ENCODE measurements around the gene PDZD2. TPM values are rescaled to one million over a fixed set of nuclear protein-coding genes. Genes with fewer than 3 reads are reported as not detected.

The PDZD2 gene
- total RNA-seq, 1 experiment from 2014 or later = 0.37 TPM

- H3K9me2 ChIP-seq (ENCODE audit: insufficient read depth) = no peaks in the 10 kb centered on the region
- H3K9me3 ChIP-seq (ENCODE audit: control insufficient read depth in 1 of 2, insufficient read depth in 1 of 2, low read depth in 1 of 2, low read length in 2 of 2) = no peaks in the 10 kb centered on the region
- no peaks in the 10 kb centered on the region for H3K79me2 ChIP-seq (ENCODE audit: insufficient read depth, low read length)
- no TSS peak for BruUV-seq (replicated peaks)
- no peak overlapping the region for H2AFZ ChIP-seq (ENCODE audit: low read depth, low read length, poor library complexity, severe bottlenecking)
- ATAC-seq (no peak), DNase-seq (ENCODE audit: low read depth, low spot score) (no peak)
- H3K4me3 ChIP-seq (replicated peaks in 1 of 2; ENCODE audit: low read depth in 1 of 2, low read length in 2 of 2) = no peak overlapping the region
- H4K20me1 ChIP-seq (ENCODE audit: insufficient read depth) = no peaks in the 10 kb centered on the region
- CTCF ChIA-PET = no interaction called here
- no peak overlapping the region for H3K27ac ChIP-seq (ENCODE audit: low read depth, low read length)
- H3K27me3 ChIP-seq (ENCODE audit: insufficient read depth, low read length) = no peaks in the 10 kb centered on the region
- no peak overlapping the region for H3K4me2 ChIP-seq (ENCODE audit: low read length)
- intact Hi-C loops (cut with micrococcal nuclease) = no loop called here
- no peaks in the 10 kb centered on the region for H3K4me1 ChIP-seq (ENCODE audit: control insufficient read depth in 1 of 2, insufficient read depth in 2 of 2, low read length in 2 of 2)
- POLR2A ChIA-PET = no interaction called here
- H3K9ac ChIP-seq (ENCODE audit: low read length) = no peak overlapping the region
- H3K36me3 ChIP-seq (ENCODE audit: control insufficient read depth in 1 of 2, insufficient read depth in 2 of 2, low read length in 2 of 2) = no peaks in the 10 kb centered on the region
- RAD21 ChIA-PET (ENCODE audit: low non-redundant PET in 1 of 2, low total read pairs in 2 of 2, uncharacterized antibody in 2 of 2, unreplicated experiment in 2 of 2) = no interaction called here
- no peak for TF ChIP-seq ZFX (IDR thresholded peaks at IDR 0.05)
- TF ChIP-seq SRF (IDR thresholded peaks at IDR 0.05; ENCODE audit: low read depth) = no peak
- TF ChIP-seq YY1 (IDR thresholded peaks at IDR 0.05; ENCODE audit: extremely low read depth, insufficient replicate concordance, low read depth, low read length) = no peak
- no peak for TF ChIP-seq SIN3A (IDR thresholded peaks at IDR 0.05; ENCODE audit: low read depth)
- TF ChIP-seq ZBTB33 (IDR thresholded peaks at IDR 0.05; ENCODE audit: extremely low read depth, insufficient replicate concordance, low read length) = no peak
- TF ChIP-seq RAD21 (IDR thresholded peaks at IDR 0.05; ENCODE audit: low read depth) = no peak
- TF ChIP-seq MAX (IDR thresholded peaks at IDR 0.05) = no peak
- no peak for TF ChIP-seq EGR1 (IDR thresholded peaks at IDR 0.05; ENCODE audit: low read depth)
Observed at GRCh38 chr5:32068561-32068960, 429.6 kb downstream of the PDZD2 start.

- ChIA-PET RAD21 (ENCODE audit: low non-redundant PET in 1 of 2, low total read pairs in 2 of 2, uncharacterized antibody in 2 of 2, unreplicated experiment in 2 of 2) (no interaction called here), CTCF (no interaction called here), POLR2A (no interaction called here)
- Histone ChIP-seq H3K4me3 (replicated peaks in 1 of 2; ENCODE audit: low read depth in 1 of 2, low read length in 2 of 2) (no peak overlapping the region), H3K27ac (ENCODE audit: low read depth, low read length) (no peak overlapping the region), H3K27me3 (ENCODE audit: insufficient read depth, low read length) (no peaks in the 10 kb centered on the region), H2AFZ (ENCODE audit: low read depth, low read length, poor library complexity, severe bottlenecking) (no peak overlapping the region), H4K20me1 (ENCODE audit: insufficient read depth) (no peaks in the 10 kb centered on the region), H3K36me3 (ENCODE audit: control insufficient read depth in 1 of 2, insufficient read depth in 2 of 2, low read length in 2 of 2) (no peaks in the 10 kb centered on the region), H3K9me3 (ENCODE audit: control insufficient read depth in 1 of 2, insufficient read depth in 1 of 2, low read depth in 1 of 2, low read length in 2 of 2) (no peaks in the 10 kb centered on the region), H3K9me2 (ENCODE audit: insufficient read depth) (no peaks in the 10 kb centered on the region), H3K9ac (ENCODE audit: low read length) (no peak overlapping the region), H3K79me2 (ENCODE audit: insufficient read depth, low read length) (no peaks in the 10 kb centered on the region), H3K4me1 (ENCODE audit: control insufficient read depth in 1 of 2, insufficient read depth in 2 of 2, low read length in 2 of 2) (no peaks in the 10 kb centered on the region), H3K4me2 (ENCODE audit: low read length) (no peak overlapping the region)
- DNase-seq (ENCODE audit: low read depth, low spot score) (no peak), ATAC-seq (no peak)
- intact Hi-C loops (cut with micrococcal nuclease) = no loop called here
- no TSS peak for BruUV-seq (replicated peaks)
- TF ChIP-seq POLR2A (IDR thresholded peaks at IDR 0.05; ENCODE audit: borderline replicate concordance, extremely low read depth, insufficient read depth, insufficient read length) (no peak), SIN3A (IDR thresholded peaks at IDR 0.05; ENCODE audit: low read depth) (no peak), MAX (IDR thresholded peaks at IDR 0.05) (no peak), TCF7L2 (IDR thresholded peaks at IDR 0.05; ENCODE audit: borderline replicate concordance, extremely low read depth, insufficient read depth, insufficient read length) (no peak), RAD21 (IDR thresholded peaks at IDR 0.05; ENCODE audit: low read depth) (no peak), SRF (IDR thresholded peaks at IDR 0.05; ENCODE audit: low read depth) (no peak), POLR2AphosphoS5 (IDR thresholded peaks at IDR 0.05; ENCODE audit: low read depth, low read length) (no peak), ZFX (IDR thresholded peaks at IDR 0.05) (no peak), CTCF (IDR thresholded peaks at IDR 0.05 in 2 of 3, conservative IDR thresholded peaks at IDR 0.05 in 1 of 3; ENCODE audit: borderline replicate concordance in 1 of 3, insufficient read depth in 1 of 3, low read depth in 2 of 3, low read length in 2 of 3) (no peak), JUND (IDR thresholded peaks at IDR 0.05) (no peak), CEBPB (IDR thresholded peaks at IDR 0.05; ENCODE audit: low read depth) (no peak), CBX3 (IDR thresholded peaks at IDR 0.05; ENCODE audit: low read depth) (no peak)
Observed at GRCh38 chr5:32069396-32069795, 430.5 kb downstream of the PDZD2 start.
